Psoas muscle (tissue), 8 donors: ENCODE data around the gene CLDN34. TPM values are rescaled to one million over a fixed set of nuclear protein-coding genes. Genes with fewer than 3 reads are reported as not detected.

Experiments
- ATAC-seq, 4 donors: fragments of 200-7000 bp; cut with Tn5 transposase; one replicate each; pipeline ENCODE4 v1.9.1; 2020; ENCODE audit warnings: moderate library complexity in 3 of 4, mild to moderate bottlenecking in 2 of 4
- DNase-seq, 2 donors: peaks; one replicate each; pipeline ENCODE4 v3.0.0-alpha.2; 2020
- H3K27ac ChIP-seq: fragments of 200-600 bp; one replicate; pipeline ENCODE4 v1.8.0; 2022
- H3K27me3 ChIP-seq, 3 donors: fragments of 200-600 bp in 1 of 3; one replicate each; pipeline versions ENCODE4 v1.6.1 to v1.8.0; 2013 to 2022; ENCODE audit warnings: low read length in 2 of 3, mild to moderate bottlenecking in 2 of 3, moderate library complexity in 1 of 3; ENCODE audit not compliant: insufficient read depth in 3 of 3
- H3K36me3 ChIP-seq, 2 donors: fragments of 200-600 bp in 1 of 2; one replicate each; pipeline versions ENCODE4 v1.6.1 to v1.8.0; 2013 to 2022; ENCODE audit warnings: low read depth in 1 of 2, mild to moderate bottlenecking in 1 of 2, moderate library complexity in 1 of 2; ENCODE audit not compliant: insufficient read depth in 1 of 2
- H3K4me1 ChIP-seq: fragments of 200-600 bp; one replicate; pipeline ENCODE4 v1.8.0; 2022
- H3K4me3 ChIP-seq: fragments of 200-600 bp; one replicate; pipeline ENCODE4 v1.8.0; 2022; ENCODE audit warnings: mild to moderate bottlenecking
- H3K9me3 ChIP-seq: fragments of 200-600 bp; one replicate; pipeline ENCODE4 v1.8.0; 2022
- CTCF ChIP-seq: fragments of 200-600 bp; IDR thresholded peaks from one replicate; pipeline ENCODE4 v1.8.0; 2022; ENCODE audit warnings: antibody characterized with exemption
- WGBS, 3 donors: extraction: QIAGEN DNeasy Blood & Tissue Kit; methylation state at CpG; one replicate each; pipeline versions ENCODE4 v1.1.6 to v1.1.7; 2013; 5-methylcytosine and 5-hydroxymethylcytosine counted together
- intact Hi-C, 2 donors: fragments of 100-400 bp; cut with DNase I; formaldehyde crosslinking; loops; one replicate each; pipeline versions ENCODE4 v1.11.0 to v1.14.2; 2022
- polyA plus RNA-seq, 3 donors: library from polyadenylated mRNA; stranded (reverse); fragments of 200-250 nt; gene quantifications; one replicate each; pipeline ENCODE4 v1.2.3, GENCODE V29; 2013
- total RNA-seq, 4 donors: library from RNA; stranded (reverse); fragmentation: NEBNext Ultra II Directional in 2 of 4; extraction: Animal tissue kit (Norgen Biotek cat#: 25700) in 2 of 4; gene quantifications; one replicate each; pipeline versions ENCODE4 v1.2.1 to v1.2.4, GENCODE V29; 2021 to 2023
- donor health status: healthy with polysubstance abuse.
- donor health status: DM: no; HTN: no; CAD: no; lungs with moderate emphysema.
- donor health status: Bipolar disorder and iron deficiency.
- donor health status: healthy.
- donor health status: DM: yes; HTN: yes; CAD: no.
- donor health status: DM: no; HTN: no; CAD: no.
- donor health status: DM: no; HTN: no; CAD: no.
- donor health status: DM: yes; HTN: yes; CAD: no.

The CLDN34 gene
- total and polyA plus RNA-seq, 7 donors = not detected

- intact Hi-C loops = loop anchor here (1.0 to 5.0 kb wide), 3 partner anchors 109 to 123 kb away; no protein-coding TSS in a partner anchor
- Histone ChIP-seq H3K36me3 (no peaks in the 10 kb centered on the region), H3K27me3 (no peaks in the 10 kb centered on the region), H3K4me1 (no peaks in the 10 kb centered on the region), H3K4me3 (no peak overlapping the region), H3K9me3 (no peaks in the 10 kb centered on the region), H3K27ac (no peak overlapping the region)
- ATAC-seq = peak; percentile 94 to 99 (median 96)
- DNase-seq = peak; percentile 83 to 91
- 16 to 22% (median 19%) methylated on average over 18 of the region's 18 CpGs for WGBS, 3 donors
- TF ChIP-seq CTCF = peak; percentile 96
These were observed 28.7 kb downstream of the CLDN34 start for GRCh38 chrX:9995855-9996339.

DNA sequence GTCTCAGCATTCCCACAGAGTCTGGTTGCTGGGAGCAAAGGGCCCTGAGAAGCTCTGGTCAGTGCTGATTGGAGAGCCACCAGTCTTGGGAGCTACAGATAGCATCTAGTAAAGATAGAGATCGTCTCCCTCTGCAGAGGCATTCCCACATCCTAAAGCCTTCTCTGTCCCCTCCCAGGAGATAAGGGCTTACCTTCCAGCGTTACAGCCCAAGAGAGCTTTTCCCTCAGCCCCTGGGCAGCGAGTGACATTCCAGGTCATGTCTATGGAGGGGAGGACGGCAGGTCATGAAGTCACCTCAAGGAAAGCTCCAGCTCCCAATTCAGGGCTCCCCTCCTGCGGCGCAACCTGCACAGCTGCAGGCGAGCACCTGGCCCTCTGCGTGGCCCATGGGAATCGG lies 29.9 kb downstream of the CLDN34 start:
- DNase-seq = no peak
- no peak for TF ChIP-seq CTCF
- Histone ChIP-seq H3K27me3 (no peaks in the 10 kb centered on the region), H3K27ac (no peak overlapping the region), H3K4me1 (no peaks in the 10 kb centered on the region), H3K4me3 (no peak overlapping the region), H3K9me3 (no peaks in the 10 kb centered on the region), H3K36me3 (no peaks in the 10 kb centered on the region)
- WGBS, 3 donors = 93 to 94% (median 94%) methylated on average over 9 of the region's 9 CpGs
- intact Hi-C loops = loop anchor here in 1 of 2 donors (5.0 kb wide), 1 partner anchor 110 kb away; no protein-coding TSS in a partner anchor
- no peak for ATAC-seq

GRCh38 chrX:9997524-9997923 lies 30.4 kb downstream of the CLDN34 start:
- intact Hi-C loops = loop anchor here in 1 of 2 donors (5.0 kb wide), 1 partner anchor 110 kb away; no protein-coding TSS in a partner anchor
- Histone ChIP-seq H3K9me3 (no peaks in the 10 kb centered on the region), H3K4me3 (no peak overlapping the region), H3K27me3 (no peaks in the 10 kb centered on the region), H3K4me1 (no peaks in the 10 kb centered on the region), H3K36me3 (no peaks in the 10 kb centered on the region), H3K27ac (no peak overlapping the region)
- DNase-seq (no peak), ATAC-seq (no peak)
- WGBS, 3 donors = 75 to 86% (median 76%) methylated on average over 8 of the region's 8 CpGs
- no peak for TF ChIP-seq CTCF

DNA sequence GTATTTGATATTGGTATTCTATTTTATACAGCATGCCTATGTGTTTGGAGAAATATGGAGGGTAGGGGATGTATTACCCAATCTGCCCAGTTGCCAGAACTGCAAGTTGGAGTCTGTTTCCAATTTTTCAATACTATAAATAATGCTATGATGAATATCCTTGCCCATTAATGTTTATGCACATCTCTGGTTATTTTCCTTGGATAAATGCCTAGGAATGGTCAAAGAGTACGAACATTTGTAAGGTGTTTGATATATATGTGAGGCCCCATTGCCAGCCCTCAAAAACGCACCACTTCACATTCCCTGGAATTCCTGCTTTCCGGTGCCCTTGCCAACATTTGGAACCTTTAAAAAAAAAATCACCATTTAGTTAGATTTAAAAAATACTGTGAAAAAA lies 34.3 kb downstream of the CLDN34 start:
- H3K27ac ChIP-seq = no peak overlapping the region
- ATAC-seq (no peak), DNase-seq (no peak)
- WGBS, 3 donors = 78 to 86% (median 83%) methylated on average over 3 of the region's 3 CpGs
- no peak overlapping the region for H3K4me3 ChIP-seq
- intact Hi-C loops = no loop called here
- H3K4me1 ChIP-seq = no peaks in the 10 kb centered on the region
- no peak for TF ChIP-seq CTCF
- H3K36me3 ChIP-seq = no peaks in the 10 kb centered on the region
- no peaks in the 10 kb centered on the region for H3K27me3 ChIP-seq
- no peaks in the 10 kb centered on the region for H3K9me3 ChIP-seq
